Measurements from ENCODE around the gene KCNH3.

DNA sequence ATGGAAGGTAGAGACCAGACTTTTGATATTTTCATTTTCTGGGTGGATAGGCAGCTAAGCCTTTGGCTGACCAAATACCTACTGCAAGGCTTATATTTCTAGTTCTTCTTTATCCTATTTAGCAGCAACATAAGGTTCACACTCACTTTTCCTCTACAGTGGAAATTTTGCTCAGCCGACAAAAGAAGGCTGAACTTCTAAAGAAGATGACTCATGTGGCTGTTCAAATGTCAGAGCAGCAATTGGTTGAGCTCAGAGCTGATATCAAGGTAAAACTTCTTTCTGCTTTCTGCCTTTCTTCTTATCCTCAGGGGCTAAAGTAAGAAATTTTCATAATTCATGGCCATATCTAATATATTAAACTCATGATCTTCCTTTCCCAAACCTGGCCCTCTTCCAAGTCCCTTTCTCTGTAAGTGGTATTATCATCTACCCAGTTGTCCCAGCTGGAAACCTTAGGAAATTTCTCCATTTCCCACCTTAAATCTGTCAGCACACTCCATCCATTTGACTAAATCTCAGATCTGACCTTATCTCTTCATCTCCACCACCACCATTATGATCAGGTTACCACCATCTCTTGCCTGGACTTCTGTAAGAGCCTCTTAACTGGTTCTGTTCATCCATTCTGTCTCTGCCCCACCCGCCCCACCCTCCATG is 19.8 kb upstream of the KCNH3 start:
- TF ChIP-seq CTCF (conservative IDR thresholded peaks at IDR 0.05; ENCODE audit: low read depth in 2 of 2) (no peak), CREB1 (CRISPR knock-in tag; IDR thresholded peaks at IDR 0.05; ENCODE audit: low read depth) (no peak), POLR2AphosphoS5 (IDR thresholded peaks at IDR 0.05; ENCODE audit: low read depth) (no peak), EZH2 (IDR thresholded peaks at IDR 0.05; ENCODE audit: low read depth, unreplicated experiment) (no peak)
- TF ChIP-seq, protein P1, sequence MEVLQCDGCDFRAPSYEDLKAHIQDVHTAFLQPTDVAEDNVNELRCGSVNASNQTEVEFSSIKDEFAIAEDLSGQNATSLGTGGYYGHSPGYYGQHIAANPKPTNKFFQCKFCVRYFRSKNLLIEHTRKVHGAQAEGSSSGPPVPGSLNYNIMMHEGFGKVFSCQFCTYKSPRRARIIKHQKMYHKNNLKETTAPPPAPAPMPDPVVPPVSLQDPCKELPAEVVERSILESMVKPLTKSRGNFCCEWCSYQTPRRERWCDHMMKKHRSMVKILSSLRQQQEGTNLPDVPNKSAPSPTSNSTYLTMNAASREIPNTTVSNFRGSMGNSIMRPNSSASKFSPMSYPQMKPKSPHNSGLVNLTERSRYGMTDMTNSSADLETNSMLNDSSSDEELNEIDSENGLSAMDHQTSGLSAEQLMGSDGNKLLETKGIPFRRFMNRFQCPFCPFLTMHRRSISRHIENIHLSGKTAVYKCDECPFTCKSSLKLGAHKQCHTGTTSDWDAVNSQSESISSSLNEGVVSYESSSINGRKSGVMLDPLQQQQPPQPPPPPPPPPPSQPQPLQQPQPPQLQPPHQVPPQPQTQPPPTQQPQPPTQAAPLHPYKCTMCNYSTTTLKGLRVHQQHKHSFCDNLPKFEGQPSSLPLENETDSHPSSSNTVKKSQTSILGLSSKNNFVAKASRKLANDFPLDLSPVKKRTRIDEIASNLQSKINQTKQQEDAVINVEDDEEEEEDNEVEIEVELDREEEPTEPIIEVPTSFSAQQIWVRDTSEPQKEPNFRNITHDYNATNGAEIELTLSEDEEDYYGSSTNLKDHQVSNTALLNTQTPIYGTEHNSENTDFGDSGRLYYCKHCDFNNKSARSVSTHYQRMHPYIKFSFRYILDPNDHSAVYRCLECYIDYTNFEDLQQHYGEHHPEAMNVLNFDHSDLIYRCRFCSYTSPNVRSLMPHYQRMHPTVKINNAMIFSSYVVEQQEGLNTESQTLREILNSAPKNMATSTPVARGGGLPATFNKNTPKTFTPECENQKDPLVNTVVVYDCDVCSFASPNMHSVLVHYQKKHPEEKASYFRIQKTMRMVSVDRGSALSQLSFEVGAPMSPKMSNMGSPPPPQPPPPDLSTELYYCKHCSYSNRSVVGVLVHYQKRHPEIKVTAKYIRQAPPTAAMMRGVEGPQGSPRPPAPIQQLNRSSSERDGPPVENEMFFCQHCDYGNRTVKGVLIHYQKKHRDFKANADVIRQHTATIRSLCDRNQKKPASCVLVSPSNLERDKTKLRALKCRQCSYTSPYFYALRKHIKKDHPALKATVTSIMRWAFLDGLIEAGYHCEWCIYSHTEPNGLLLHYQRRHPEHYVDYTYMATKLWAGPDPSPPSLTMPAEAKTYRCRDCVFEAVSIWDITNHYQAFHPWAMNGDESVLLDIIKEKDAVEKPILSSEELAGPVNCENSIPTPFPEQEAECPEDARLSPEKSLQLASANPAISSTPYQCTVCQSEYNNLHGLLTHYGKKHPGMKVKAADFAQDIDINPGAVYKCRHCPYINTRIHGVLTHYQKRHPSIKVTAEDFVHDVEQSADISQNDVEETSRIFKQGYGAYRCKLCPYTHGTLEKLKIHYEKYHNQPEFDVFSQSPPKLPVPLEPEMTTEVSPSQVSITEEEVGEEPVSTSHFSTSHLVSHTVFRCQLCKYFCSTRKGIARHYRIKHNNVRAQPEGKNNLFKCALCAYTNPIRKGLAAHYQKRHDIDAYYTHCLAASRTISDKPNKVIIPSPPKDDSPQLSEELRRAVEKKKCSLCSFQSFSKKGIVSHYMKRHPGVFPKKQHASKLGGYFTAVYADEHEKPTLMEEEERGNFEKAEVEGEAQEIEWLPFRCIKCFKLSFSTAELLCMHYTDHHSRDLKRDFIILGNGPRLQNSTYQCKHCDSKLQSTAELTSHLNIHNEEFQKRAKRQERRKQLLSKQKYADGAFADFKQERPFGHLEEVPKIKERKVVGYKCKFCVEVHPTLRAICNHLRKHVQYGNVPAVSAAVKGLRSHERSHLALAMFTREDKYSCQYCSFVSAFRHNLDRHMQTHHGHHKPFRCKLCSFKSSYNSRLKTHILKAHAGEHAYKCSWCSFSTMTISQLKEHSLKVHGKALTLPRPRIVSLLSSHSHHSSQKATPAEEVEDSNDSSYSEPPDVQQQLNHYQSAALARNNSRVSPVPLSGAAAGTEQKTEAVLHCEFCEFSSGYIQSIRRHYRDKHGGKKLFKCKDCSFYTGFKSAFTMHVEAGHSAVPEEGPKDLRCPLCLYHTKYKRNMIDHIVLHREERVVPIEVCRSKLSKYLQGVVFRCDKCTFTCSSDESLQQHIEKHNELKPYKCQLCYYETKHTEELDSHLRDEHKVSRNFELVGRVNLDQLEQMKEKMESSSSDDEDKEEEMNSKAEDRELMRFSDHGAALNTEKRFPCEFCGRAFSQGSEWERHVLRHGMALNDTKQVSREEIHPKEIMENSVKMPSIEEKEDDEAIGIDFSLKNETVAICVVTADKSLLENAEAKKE (CRISPR knock-in tag; IDR thresholded peaks at IDR 0.05) = no peak

Data from GM23338 (cell line).